GM18526 (cell line): ENCODE measurements around the gene ST6GAL2.

Experiments
- POLR2A ChIP-seq: IDR thresholded peaks from 3 replicates; pipeline ENCODE4 v1.6.1; 2011; ENCODE audit not compliant: insufficient read length; ENCODE audit errors: extremely low read depth

ST6GAL2 gene

DNA sequence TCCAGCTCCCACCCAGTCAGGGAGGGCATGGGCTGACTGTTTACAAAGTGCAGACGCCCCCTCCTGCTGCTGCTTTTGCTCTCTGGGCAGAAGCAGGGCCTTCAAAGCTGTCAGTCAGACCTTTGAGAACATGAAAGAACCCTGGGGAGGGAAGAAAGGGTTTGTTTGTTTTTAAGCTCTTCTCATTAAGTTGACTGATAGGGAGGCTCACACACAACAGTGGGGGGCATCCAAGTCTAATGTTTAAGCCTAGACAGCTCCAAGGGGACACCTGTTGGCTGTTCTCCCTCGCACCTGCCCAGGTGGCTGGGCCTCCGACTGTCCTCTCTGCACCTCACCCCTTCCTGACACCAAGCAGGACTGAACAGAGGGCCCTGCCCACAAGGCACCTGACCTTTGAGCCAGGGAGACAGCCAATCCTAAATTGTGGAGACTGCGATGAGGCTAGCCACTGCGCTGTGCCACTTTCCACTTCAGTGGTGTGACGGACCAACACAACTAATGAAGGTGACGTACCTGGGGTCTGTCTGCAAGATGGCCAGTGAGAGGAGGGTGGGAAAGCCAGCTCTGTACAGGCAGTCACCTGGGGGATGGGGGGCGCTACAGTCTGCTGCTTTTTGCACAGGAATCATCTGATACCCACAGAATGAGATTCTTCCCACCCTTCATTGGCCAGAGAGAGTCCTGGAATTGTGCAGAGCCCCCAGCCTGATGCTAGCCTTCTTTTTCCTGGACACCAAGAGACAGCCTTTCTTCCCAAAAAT, 16.3 kb downstream of the ST6GAL2 start:
- no peak for TF ChIP-seq POLR2A

DNA sequence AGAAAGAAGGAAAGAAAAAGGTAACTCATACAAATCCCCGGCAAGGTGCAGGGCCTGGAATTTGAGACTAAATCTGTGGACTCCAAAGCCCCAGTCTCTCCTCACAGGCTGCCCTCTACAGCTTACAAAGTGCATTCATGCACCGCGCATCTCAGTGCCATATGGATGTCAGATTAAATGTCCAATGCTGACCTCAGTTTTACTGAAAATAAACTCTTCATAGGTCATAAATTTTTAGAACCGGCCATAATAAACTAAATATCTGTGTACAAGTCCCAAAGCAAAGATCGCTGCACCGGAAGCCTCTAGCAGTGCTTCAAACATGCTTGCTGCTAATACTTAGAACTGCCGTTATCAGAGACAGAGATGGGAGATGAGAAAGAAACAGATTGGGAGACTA, 17.7 kb downstream of the ST6GAL2 start:
- no peak for TF ChIP-seq POLR2A

DNA sequence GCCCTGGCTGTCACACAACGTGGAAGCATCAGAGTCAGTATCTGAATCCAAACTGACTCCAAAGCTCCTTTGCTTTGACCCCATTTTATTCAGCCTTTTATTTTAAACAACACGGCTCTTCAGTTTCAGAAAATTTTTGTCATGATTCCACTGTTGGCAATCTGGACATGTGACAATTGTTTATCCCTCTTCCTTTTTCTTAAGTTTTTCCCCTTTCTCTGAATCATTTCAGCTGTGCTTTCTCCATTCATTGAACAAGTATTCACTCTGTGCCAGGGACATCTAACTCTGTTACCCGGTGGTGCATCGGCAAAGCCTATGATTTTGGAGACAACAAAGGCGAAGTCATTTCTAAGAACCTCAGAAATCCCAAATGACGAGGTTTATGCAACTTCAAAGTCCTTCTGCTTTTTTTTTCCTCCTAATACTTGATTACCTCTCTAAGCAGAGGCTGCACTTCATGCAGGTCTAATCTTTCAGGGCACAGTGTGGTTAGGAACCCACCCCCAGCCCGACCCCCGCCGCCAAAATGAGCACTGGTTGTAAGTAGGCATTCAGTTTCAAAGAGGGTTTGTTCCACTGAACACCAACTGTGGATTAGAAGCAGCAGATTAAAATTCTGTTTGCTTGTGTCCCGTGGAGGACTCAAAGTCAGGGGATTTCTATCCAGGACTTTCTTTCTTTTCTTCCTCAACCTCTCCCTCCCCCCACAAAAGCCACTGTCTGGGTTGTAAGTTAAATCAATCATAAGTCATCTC, 18.6 kb downstream of the ST6GAL2 start:
- no peak for TF ChIP-seq POLR2A

DNA sequence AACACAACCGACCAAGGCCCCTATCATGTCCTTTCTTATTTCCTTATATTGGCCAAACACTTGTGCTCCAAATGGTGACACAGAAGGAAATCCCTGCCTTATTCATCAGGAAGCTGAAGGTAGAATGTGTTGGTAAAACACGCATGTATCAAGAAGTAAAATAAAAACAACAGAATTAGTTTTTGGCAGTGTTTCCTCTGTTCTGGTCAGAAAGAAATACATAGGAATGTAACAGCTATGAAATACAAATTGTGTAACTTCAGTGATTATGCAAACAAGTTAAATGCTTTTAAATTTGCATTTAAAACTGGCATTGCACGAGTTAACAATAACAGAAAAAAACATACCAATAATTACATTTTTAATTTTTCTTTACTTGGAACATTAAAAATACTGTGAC, 19.3 kb downstream of the ST6GAL2 start:
- no peak for TF ChIP-seq POLR2A

DNA sequence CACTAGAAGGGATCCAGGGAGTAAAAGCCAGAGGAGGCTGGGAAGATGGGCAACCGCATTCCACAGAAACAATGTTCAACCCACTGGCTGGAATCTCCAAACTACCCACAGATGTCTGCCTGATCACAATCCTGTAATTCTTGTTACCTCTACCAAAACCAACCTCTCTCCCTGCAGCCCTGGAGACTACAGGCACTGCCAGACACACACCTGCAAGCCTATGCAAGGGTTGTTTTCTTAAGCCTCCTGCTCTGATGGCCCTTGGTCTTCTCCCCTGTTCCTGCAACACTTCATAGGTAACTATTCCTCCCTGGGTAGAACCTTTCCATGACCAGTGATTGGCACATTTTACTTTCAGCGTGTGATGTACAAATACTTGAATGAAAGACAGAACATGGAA, 21.9 kb downstream of the ST6GAL2 start:
- no peak for TF ChIP-seq POLR2A

DNA sequence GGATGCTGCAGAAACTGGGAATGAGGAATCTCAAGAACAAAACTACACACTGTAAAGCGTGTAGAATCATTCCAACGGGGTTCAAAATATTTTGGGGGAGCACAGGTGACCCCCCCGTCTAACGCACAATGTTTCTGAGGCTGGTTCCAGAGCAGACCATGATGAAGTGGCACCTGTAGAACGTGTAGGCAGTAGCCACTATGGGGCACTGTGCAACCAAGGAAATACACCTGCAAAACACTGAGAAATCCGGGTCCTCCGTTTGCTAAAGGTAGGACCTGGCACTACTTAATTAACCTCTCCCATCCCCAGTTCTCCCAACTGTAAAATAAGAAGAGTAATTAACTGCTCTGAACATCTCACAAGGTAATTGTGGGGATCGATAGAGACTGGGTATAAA, 22.6 kb downstream of the ST6GAL2 start:
- no peak for TF ChIP-seq POLR2A

DNA sequence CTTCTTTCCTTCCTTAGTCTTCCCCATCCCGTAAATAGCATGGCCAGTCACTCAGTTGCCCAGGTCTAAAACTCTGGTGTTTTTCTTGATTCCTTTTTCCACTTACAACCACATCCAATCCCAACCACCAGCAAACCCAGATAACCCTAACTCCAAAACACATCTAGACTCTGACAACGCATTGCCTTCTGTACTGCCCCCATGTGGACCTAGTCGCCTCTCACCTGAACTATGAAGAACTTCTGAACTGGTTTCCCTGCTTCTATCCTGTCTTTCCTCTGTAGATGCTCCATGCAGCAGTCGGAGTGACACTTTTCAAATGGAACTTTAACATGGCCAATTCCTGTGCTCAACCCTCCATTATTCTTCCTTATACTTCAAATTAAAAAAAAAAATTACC, 26.5 kb downstream of the ST6GAL2 start:
- TF ChIP-seq POLR2A = no peak

DNA sequence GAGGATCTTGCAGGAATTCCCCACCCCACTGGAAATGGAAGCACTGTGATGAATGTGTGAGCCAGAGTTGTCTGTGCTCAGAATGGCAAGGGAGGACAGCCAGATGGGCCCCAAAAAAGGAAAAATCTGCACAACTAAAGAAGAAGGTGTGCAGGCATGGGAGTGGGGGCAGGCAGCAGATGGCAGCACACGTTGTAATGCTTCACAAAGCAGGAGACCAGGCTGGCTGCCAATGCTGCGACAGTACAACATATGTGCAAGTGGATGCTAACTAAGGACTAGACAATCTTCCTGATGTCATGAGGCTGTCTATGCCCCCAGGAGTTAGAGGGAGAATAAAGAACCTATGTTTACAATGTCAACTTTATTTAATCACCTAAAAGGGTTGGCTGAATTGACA, 27.2 kb downstream of the ST6GAL2 start:
- TF ChIP-seq POLR2A = no peak

DNA sequence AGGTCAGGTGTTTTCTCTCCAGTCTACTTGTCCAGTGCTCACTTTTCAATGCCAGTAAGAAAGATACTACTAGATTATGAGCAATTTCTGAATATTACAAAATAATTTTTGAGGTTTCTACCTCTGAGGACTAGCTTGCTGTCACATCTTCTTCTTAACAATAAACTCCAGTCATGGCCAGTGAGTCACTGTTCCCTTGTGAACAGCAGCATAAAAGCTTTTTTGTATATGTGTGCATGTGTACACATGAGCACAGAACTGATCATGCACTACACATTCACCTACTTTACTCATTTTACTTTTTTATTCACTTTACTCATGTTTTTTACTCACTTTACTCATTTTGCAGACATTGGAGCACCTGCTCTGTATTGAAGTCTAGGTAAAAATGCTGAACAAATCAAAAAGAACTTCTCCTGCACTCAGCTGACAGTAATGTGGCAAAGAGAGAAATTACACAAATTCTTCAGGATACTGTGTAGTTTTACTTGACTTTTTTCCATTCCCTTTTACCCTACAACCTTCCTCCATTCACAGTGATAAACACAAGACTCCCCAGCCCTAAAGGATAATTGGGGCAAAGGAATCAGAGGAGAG, 28.0 kb downstream of the ST6GAL2 start:
- TF ChIP-seq POLR2A = no peak

DNA sequence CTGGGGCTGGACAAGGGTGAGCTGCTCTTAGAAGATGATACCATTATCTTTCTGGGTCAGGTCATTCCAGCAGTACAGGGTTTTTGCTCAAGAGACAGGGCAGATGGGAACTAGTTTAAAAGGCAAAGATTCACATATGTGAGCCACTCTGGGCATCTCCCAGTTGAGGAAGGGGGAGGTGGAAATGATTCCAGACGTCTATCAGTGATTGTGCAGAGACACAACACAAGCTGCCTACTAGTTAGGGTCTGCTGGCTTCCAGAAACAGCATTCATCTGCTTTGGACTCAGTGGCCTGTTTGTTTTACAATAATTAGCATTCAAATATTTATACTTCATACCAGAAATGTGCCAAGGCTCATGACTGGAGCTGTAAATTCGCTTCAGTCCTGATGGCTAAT, 32.3 kb downstream of the ST6GAL2 start:
- no peak for TF ChIP-seq POLR2A

DNA sequence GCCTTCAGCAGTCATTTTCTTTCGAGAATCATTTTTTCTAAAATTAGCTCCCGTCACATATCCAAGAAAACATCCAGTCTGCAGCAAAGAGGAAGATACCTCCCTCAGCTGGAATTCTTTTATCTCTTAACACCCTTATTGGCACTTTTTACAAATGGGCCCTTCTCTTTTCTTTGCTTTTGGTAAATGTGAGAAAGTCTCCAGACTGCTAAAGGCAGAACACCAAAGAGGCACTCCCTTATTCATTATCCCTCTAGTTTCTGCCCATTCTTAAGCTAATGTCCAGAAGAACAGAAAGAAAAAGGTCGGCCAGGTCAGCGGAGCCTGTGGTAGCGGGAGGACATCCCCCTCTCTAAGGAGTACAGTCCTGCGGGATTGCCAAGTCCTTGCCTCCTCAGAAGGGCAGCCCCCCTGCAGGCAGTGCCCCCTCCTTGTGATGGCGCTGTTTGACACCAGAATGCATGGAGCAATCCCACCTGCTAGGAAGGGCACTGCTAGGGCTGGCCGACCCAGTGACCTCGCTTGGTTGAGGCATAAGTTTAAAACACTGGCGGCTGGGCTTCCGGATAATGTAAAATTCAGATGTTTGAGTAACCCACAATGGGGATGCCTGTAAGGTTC, 34.0 kb downstream of the ST6GAL2 start:
- TF ChIP-seq POLR2A = no peak

DNA sequence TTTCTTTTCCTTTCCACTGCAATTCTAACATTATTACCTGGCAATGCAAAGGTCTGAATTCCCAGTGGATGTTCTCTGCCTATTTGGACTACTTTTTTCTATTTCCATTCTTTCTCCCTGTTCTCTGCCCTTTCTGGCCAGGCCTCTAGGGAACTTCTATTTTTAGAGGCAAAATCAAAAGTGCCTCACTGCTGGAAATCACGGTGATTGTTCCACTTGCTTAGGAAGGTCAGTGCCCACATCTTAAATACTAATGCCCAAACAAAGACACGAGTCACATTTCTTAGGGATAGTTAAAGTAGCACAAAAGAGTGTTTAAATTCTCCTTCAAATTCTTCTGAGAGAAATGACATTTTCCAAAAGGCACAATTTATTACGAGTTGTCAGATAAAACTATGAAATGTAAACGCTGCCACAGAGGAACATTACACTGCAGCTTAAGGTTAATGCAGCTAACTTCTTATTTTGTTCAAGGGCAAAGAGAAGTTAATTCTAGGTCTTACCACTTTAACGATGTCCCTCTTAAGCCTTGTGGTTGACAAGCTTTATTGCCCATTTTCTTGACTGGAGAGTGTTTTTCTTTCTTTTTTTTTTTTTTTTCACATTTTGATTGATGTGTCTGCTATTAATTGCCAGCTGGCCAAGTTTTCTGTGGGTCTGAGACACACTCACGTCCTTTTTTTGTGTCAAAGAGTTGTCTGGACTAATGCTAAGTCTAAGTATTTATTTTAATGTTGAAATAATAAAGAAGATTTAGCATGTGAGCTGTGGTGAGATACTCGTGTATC, 34.7 kb downstream of the ST6GAL2 start:
- no peak for TF ChIP-seq POLR2A

DNA sequence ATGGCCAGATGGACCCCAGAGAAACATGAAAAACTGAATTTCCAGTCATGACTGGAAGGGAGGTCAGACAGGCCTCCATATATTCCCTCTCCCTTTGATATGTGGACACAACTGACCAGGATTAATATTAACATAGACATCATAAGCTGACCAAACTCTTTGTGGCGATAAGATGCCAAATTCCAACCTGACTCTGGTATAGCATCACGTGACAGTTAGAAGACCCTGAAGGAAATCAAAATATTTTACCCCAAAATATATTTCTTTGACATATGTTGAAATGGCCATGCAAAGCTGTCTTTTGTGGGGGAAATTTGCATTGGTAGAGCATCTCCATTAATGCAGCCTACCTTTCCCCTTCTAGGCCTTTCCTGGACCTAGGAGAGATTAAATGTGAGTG, 36.7 kb downstream of the ST6GAL2 start:
- TF ChIP-seq POLR2A = no peak

DNA sequence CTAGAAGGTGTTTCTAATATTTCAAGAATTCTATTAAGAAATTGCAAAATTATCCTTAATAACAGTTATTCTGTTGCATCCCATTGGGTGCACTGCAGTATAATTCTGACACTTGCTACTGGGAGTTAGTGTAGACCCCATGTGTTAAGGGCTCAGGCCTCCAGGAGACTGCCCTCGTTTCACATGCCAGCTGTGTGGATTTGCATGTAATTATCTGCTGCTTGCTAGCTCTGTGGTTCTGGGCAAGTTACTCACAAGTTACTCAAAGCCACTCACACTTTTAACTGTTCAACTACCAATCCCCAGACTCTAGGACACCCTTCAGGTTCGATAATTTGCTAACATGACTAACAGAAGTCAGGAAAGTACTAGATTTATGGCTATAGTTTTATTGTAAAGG, 38.6 kb downstream of the ST6GAL2 start:
- no peak for TF ChIP-seq POLR2A

DNA sequence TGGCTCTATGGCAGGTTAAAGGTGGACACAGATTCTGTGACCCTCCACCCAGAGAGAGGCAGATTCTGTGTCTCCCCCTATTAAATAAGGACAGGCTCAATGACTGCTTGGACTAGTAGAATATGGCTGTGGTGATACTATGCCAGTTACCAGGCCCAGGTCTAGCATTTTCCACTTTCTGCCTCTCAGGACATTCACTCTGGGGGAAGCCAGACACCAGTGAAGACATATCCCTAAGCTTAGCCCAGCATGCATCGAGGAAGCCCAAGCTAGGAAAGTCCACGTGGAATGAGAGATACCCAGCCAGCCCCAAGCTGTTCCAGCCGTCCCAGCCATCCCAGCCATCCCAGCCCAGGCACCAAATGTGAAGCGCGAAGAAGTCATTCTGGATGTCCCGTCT, 40.3 kb downstream of the ST6GAL2 start:
- TF ChIP-seq POLR2A = no peak
